Mononuclear cell (primary cell): Measurements from ENCODE around the gene MCM8. TPM values are rescaled to one million over a fixed set of nuclear protein-coding genes. Genes with fewer than 3 reads are reported as not detected.

Experiments
- H3K27me3 ChIP-seq: 2 replicates; pipeline ENCODE4 v1.6.0; 2011; ENCODE audit warnings: low read length, control low read depth; ENCODE audit not compliant: insufficient read depth
- H3K4me1 ChIP-seq: 2 replicates; pipeline ENCODE4 v1.5.1; 2011; ENCODE audit warnings: mild to moderate bottlenecking, low read length, control low read depth; ENCODE audit not compliant: insufficient read depth
- H3K4me3 ChIP-seq: 2 replicates; pipeline ENCODE4 v1.5.1; 2011; ENCODE audit warnings: mild to moderate bottlenecking, low read length, moderate library complexity
- H3K9me3 ChIP-seq: 2 replicates; pipeline ENCODE4 v1.5.1; 2011; ENCODE audit warnings: low read depth, mild to moderate bottlenecking, control low read depth, low read length
- total RNA-seq: library from RNA; depleted of rRNA; stranded (reverse); fragments of >200 nt; gene quantifications from one replicate; pipeline ENCODE4 v1.2.3, GENCODE V29; 2012

Gene MCM8
- total RNA-seq, 1 donor: 2.0 TPM

DNA sequence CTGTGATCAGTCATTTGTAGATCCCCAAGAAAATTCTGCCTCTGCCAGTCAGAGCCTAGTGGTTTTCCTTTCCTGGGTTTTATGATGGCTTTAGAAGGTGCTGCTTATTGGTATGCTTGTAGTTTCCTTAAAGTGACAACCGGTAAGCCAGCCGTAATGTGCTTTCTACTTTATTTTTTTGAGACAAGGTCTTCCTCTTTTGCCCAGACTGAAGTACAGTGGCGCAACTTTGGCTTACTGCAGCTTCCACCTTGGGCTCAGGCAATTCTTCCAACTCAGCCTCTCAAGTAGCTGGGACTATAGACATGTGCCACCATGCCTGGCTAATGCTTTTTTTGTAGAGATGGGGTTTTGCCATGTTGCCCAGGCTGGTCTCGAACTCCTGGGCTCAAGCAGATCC, 23.5 kb downstream of the MCM8 start:
- Histone ChIP-seq H3K27me3 (no peaks in the 10 kb centered on the region), H3K4me1 (peaks cover 8% of the 10 kb centered on the region), H3K4me3 (no peak overlapping the region), H3K9me3 (no peaks in the 10 kb centered on the region)

DNA sequence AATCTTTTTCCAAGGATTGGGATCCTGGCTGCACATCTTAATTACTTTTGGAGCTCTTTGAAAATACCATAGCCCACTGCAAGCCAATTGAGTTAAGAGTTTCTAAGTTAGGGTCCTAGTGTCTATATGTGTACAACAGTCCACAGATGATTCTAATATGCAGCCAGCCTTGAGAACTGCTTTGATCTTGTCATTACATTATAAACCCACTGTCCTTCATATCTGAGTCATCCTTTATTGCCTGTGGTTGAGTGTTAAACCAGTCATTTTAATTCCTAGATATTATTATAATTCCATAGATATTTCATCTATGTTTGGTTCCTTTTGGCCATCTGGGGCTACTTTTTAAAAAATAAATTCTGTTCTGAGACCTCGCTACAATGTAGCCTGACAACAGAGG, 24.1 kb downstream of the MCM8 start:
- Histone ChIP-seq H3K4me3 (no peak overlapping the region), H3K27me3 (no peaks in the 10 kb centered on the region), H3K9me3 (no peaks in the 10 kb centered on the region), H3K4me1 (peaks cover 8% of the 10 kb centered on the region)

DNA sequence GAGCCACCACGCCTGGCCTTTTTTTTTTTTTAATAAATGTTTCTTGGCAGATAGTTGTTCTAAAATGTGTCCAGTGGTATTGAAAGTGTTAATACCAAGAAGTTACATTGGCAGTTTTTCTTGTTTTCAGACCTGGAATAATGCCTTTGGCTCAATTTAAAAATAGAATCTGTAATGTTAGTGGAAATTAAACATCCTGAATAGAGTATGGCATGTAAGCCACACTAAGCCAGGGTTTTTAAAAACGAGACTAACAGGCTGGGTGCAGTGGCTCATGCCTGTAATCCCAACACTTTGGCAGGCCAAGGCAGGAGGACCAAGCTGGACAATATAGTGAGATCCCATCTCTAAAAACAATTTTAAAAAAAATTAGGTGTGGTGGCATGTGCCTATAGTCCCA, 25.3 kb downstream of the MCM8 start:
- peaks cover 8% of the 10 kb centered on the region for H3K4me1 ChIP-seq

DNA sequence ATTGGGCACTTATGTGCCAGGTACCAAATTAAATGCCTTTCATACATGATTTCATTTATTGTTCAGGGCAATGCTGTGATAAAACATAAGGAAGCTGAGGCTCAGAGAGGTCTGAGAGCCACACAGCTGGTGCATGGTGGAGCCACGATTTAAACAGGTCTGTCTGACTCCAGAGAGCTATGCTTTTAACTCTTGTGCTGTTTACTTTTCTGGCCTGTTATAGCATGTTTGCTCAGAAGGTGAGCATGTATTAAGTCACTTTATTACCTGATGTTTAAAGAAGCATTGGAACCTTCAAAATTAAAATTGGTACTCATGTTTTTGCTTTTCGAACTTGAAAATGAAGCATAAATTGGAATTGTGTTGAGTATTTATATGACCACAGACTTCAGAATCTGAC, 26.8 kb downstream of the MCM8 start:
- no peaks in the 10 kb centered on the region for H3K27me3 ChIP-seq
- peaks cover 8% of the 10 kb centered on the region for H3K4me1 ChIP-seq
- H3K9me3 ChIP-seq: no peaks in the 10 kb centered on the region
- H3K4me3 ChIP-seq: no peak overlapping the region

More for the DNA sequence above, 25.3 kb downstream of the MCM8 start:
- Histone ChIP-seq H3K9me3 (no peaks in the 10 kb centered on the region), H3K27me3 (no peaks in the 10 kb centered on the region), H3K4me3 (no peak overlapping the region)

DNA sequence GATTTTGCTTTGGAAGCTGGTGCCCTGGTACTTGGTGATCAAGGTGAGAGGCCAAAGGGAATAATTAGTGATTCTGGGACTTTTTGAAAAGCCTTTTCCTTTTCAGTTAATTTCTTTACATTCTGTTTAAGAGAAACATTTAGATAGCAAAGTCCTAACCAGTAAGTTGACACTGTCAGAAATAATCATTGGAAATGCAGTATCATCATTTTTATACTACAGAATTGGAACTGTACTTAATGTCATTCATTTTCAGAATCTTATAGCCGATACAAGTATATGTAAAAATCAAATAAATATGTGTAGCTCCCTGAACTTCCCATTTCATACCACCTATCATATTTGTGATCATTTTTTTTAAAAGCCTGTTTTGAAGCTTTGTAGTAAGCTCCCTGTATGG, 27.5 kb downstream of the MCM8 start:
- H3K4me3 ChIP-seq: no peak overlapping the region
- no peaks in the 10 kb centered on the region for H3K9me3 ChIP-seq
- H3K27me3 ChIP-seq: no peaks in the 10 kb centered on the region
- H3K4me1 ChIP-seq: peaks cover 8% of the 10 kb centered on the region

DNA sequence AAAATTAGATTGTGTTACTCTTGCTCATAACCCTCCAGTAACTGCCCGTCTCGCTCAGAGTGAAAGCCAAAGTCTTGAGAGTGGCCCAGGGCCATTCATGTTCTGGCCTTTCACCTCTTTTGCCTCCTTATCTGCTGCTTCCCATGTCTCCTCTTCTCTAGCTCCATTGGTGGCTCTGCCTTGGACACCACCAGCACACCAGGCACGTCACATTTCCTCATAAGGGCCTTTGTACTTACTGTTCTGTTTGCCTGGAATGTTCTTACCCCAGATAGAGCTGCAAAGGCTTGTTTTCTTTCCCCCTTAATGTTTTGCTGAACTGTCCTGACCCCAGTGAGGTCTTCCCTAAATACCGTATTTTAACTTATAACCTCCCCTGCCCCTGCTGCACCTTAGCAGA, 29.3 kb downstream of the MCM8 start:
- H3K4me3 ChIP-seq: no peak overlapping the region
- H3K27me3 ChIP-seq: no peaks in the 10 kb centered on the region
- H3K9me3 ChIP-seq: no peaks in the 10 kb centered on the region
- no peaks in the 10 kb centered on the region for H3K4me1 ChIP-seq

DNA sequence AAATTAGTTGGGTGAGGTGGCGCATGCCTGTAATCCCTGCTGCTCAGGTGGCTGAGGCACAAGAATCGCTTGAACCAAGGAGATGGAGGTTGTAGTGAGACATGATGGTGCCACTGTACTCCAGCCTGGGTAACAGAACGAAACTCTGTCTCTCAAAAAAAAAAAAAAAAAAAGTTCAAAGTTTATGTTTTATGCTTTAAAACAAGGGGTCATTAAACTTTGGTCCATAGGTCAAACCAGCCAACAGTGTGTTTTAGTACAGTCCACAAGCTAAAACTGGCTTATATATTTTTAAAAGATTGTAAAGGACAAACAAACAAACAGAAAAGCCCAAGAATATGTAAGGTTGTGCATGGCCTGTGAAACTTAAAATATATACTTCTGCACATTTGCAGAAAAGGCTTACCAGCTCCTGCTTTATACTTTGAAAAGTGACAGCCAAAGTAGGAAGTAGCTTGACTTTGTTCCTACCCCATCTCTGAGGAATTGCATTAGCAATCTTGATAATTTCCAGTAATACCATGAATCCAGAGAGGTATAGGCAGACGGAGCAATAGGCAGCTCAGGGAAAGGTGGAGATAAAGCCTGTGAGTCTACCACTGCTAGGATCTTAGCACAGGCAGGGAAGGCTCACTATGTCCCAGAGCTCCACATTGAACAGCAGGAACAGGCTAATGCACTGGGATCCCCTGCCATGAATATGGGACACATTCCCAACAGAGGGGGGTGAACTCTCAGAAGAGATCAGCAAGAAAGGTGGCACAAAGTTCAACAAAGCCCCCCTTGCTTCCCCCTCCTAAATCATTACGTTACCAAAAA, 30.5 kb downstream of the MCM8 start:
- Histone ChIP-seq H3K9me3 (no peaks in the 10 kb centered on the region), H3K27me3 (no peaks in the 10 kb centered on the region), H3K4me1 (no peaks in the 10 kb centered on the region), H3K4me3 (no peak overlapping the region)

DNA sequence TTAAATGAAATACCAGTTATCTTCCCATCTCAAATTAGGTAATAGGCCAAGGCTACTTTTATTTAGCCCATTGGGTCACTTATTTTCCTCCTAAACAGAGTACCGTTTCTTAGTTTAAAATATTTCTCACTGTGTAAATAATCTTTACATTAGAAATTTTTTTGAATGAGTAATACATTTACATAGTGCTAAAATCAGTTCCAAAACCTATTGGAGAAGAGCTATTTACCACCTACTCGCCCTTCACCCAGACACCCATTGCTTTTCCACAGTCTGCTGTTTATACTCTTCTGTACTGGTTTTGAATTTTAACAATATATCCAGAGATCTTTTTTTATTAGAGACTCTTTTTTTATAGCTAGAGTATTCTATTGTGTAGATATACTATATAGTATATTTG, 36.9 kb downstream of the MCM8 start:
- H3K4me1 ChIP-seq: no peaks in the 10 kb centered on the region
- no peaks in the 10 kb centered on the region for H3K27me3 ChIP-seq
- no peak overlapping the region for H3K4me3 ChIP-seq
- H3K9me3 ChIP-seq: no peaks in the 10 kb centered on the region

DNA sequence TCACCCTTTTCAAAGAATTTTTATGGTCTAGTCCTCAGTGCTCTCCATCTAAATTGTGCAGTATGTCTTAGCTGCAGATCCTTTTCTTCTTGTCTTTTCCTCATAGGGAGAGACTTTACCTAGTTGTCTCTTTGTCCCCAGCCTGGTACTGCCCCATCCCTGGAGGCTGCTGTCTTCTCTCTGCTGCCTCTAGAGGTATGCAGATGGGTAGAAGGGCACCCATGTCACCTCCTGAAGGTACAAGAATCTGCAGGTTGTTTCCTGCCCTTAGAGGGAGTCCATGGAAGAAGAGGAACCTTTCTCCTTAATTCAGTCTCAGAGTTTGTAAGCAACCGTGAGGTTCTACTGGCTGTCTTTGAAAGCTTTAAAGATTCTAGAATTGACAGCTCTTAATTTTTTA, 39.1 kb downstream of the MCM8 start:
- no peak overlapping the region for H3K4me3 ChIP-seq
- H3K4me1 ChIP-seq: no peaks in the 10 kb centered on the region
- H3K27me3 ChIP-seq: no peaks in the 10 kb centered on the region
- no peaks in the 10 kb centered on the region for H3K9me3 ChIP-seq

DNA sequence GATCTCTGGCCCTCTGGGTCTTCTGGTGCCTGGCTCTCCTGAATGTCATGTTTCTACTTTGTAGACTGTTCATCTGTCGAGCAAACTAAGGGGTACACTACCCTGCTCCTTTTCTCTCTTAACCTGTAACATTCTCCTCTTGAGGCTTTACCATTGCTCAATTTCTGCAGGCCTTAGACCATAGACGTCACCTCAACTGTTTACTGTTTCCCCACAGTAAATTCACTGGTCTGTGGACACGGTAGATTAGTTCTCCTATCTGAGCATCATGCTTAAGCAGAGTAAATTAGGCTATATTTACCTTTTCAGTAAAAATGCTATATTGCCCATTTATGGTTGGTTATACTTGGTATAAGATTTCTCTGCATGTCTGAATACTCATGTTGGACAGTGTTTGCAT, 40.5 kb downstream of the MCM8 start:
- Histone ChIP-seq H3K27me3 (no peaks in the 10 kb centered on the region), H3K4me3 (no peak overlapping the region), H3K4me1 (peaks cover 7% of the 10 kb centered on the region), H3K9me3 (no peaks in the 10 kb centered on the region)

DNA sequence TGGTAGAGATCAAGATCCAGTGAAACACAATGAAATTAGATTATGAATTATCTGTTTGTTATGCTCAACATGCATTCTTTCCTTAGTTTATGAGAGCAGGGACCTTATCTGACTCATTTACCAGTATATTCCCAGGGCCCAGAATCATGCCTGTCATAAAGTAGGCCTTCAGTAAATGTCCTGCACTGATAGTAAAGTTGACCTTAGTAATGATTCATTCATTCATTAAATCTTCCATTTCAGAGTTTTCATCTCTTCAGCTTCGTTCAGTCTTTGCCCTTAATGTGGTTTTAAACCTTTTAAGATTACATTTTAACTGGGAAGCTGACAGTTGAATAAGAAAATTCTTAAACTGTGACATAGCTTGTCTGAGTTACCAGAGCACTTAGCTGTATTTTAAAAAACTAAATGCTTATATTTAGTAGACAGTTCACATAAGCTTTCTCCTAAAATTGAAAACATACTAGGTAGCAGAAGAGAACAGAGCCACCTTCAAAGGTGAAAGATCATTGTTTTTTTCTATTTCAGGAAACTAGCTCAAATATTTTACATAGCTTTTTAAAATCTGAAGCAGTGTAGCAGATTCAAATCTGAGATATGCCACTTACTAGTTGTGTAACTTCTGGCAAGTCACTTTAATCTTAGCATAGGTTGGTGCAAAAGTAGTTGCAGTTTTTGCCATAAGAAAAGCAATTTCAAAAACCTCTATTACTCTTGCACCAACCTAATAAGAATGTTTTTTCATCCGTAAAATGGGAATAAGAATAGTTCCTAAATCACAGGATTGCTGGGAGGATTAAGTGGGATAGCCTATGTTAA, 41.4 kb downstream of the MCM8 start:
- H3K4me3 ChIP-seq: no peak overlapping the region
- peaks cover 14% of the 10 kb centered on the region for H3K4me1 ChIP-seq
- no peaks in the 10 kb centered on the region for H3K9me3 ChIP-seq
- H3K27me3 ChIP-seq: no peaks in the 10 kb centered on the region

DNA sequence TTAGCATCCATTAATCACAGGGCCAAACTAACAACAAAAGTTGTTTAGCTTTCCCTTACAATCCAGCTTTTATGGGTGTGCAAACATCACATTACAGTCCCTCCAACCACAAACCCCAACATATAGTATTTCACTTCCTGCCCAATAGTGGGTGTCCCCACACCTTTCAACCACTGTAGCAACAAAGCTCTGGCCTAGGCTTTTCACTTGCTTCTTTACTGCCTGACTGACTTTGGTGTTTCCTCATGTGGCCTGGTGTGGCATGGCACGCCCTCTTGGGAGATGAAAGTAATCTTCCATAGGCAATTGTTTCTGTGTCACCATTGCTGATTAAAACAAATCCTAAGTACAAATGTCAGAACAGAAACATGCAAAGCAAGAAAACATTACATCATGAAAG, 46.3 kb downstream of the MCM8 start:
- H3K4me3 ChIP-seq: no peak overlapping the region
- peaks cover 23% of the 10 kb centered on the region for H3K4me1 ChIP-seq
- no peaks in the 10 kb centered on the region for H3K27me3 ChIP-seq
- H3K9me3 ChIP-seq: no peaks in the 10 kb centered on the region

DNA sequence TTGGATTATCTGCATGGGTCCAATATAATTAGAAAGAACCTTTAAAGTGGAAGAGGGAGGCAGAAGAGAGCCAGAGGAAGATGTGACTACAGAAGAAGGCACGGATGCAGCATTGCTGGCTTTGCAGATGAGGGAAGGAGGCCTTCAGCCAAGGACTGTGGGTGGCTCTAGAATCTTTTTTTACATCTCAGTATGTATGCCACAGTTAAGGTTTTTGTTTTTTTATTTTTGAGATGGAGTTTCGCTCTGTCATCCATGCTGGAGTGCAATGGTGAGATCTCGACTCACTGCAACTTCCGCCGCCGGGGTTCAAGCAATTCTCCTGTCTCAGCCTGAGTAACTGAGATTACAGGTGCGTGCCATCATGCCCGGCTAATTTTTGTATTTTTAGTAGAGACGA, 49.3 kb downstream of the MCM8 start:
- Histone ChIP-seq H3K27me3 (no peaks in the 10 kb centered on the region), H3K4me1 (peaks cover 23% of the 10 kb centered on the region), H3K9me3 (no peaks in the 10 kb centered on the region), H3K4me3 (no peak overlapping the region)

DNA sequence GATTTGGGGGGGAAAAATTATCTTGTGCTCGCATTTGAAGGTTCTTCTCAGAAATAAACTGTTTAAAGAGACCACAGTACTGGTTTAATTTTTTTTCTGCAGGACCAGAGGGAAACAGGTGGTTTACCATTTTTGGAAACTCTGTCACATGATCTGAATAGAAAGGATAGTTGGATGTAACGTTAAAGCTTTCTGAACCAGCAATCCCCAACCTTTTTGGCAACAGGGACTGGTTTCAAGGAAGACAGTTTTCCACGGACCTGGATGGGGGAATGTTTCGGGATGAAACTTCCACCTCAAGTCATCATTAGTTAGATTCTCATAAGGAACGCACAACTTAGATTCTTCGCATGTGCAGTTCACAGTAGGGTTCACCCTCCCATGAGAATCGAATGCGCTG, 50.4 kb downstream of the MCM8 start:
- Histone ChIP-seq H3K9me3 (no peaks in the 10 kb centered on the region), H3K4me1 (peaks cover 17% of the 10 kb centered on the region), H3K27me3 (no peaks in the 10 kb centered on the region), H3K4me3 (no peak overlapping the region)

DNA sequence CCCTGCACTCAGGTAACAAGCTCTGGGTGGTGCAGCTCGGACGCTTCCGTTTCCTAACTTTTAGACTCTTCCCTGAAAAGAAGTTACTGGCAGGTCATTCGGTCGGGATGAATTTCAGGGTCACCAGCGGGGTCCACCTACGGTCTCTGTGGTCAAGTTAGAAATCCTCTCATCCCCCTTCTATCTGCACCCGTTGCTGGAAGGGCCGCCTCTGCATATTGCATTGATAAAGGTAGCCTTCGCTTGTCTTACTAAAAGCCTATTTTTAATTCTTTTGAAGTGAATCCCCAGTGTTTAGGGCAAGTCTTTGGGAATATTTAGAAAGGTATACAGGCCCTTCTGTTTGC, 56.1 kb downstream of the MCM8 start:
- no peaks in the 10 kb centered on the region for H3K27me3 ChIP-seq

DNA sequence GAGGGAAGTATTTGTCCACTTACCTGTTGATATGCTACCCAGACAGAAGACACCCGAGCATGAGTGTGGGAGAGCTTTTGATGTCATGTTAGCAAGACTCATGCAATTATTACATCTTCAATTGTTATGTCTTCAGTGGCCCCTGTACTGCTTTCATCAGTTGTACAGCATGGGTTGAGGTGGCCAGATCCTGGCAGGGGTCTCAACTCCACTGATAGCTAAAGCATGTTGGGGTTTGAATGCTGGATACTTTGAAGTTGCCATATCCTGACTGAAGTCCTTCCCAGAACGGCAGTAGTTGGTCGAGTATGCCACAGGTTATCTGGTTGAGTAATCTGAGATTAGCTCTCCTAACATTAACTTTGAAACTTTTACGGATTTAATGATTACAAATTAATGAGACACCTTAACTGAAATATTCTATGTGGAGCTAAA, 56.7 kb downstream of the MCM8 start:
- Histone ChIP-seq H3K4me1 (peaks cover 45% of the 10 kb centered on the region), H3K27me3 (no peaks in the 10 kb centered on the region), H3K9me3 (no peaks in the 10 kb centered on the region), H3K4me3 (peak overlapping the region; percentile 95)

More for the DNA sequence above, 56.1 kb downstream of the MCM8 start:
- Histone ChIP-seq H3K9me3 (no peaks in the 10 kb centered on the region), H3K4me1 (peaks cover 45% of the 10 kb centered on the region), H3K4me3 (peak overlapping the region; percentile 95)
